ENCODE data around the gene APBB1IP. TPM values are rescaled to one million over a fixed set of nuclear protein-coding genes. Genes with fewer than 3 reads are reported as not detected.
A peak's percentile ranks its signal among the peaks of the same experiment; 100 is the strongest.

Gene APBB1IP
- total and polyA plus RNA-seq, 8 donors: 1.2 to 4.7 (median 3.2) TPM; not detected in 1

- no peak overlapping the region for H3K27ac ChIP-seq
- intact Hi-C loops (cut with DNase I; ENCODE audit: low total_unique reads): no loop called here
Observed at GRCh38 chr10:26544932-26545331, 106.8 kb downstream of the APBB1IP start.

GRCh38 chr10:26550774-26551526 lies 112.8 kb downstream of the APBB1IP start:
- TF ChIP-seq POLR2A (IDR thresholded peaks at IDR 0.05): no peak
- TF ChIP-seq CTCF (IDR thresholded peaks at IDR 0.05): no peak
- TF ChIP-seq EP300 (IDR thresholded peaks at IDR 0.05): no peak
- TF ChIP-seq POLR2AphosphoS5 (IDR thresholded peaks at IDR 0.05): no peak
- Histone ChIP-seq H3K27ac (no peak overlapping the region), H3K27me3 (no peaks in the 10 kb centered on the region), H3K4me1 (peaks cover 0 to 9% (median 2%) of the 10 kb centered on the region in 4 donors), H3K4me3 (no peak overlapping the region), H3K36me3 (peaks cover 0 to 6% (median 2%) of the 10 kb centered on the region in 4 donors), H3K9me3 (peaks cover 0 to 11% (median 6%) of the 10 kb centered on the region in 4 donors)
- intact Hi-C loops (cut with DNase I; ENCODE audit: low total_unique reads): no loop called here
- no peak for DNase-seq
- WGBS, 5 donors: 81 to 87% (median 84%) methylated on average over 15 of the region's 15 CpGs

More at GRCh38 chr10:26544932-26545331, 106.8 kb downstream of the APBB1IP start:
- peaks cover 0 to 4% (median 0%) of the 10 kb centered on the region in 4 donors for H3K9me3 ChIP-seq
- DNase-seq: no peak
- no peak overlapping the region for H3K4me3 ChIP-seq
- TF ChIP-seq EP300 (IDR thresholded peaks at IDR 0.05) (no peak), CTCF (IDR thresholded peaks at IDR 0.05) (no peak), POLR2A (IDR thresholded peaks at IDR 0.05) (no peak), POLR2AphosphoS5 (IDR thresholded peaks at IDR 0.05) (no peak)
- H3K4me1 ChIP-seq: no peaks in the 10 kb centered on the region
- peaks cover 0 to 7% (median 0%) of the 10 kb centered on the region in 4 donors for H3K36me3 ChIP-seq
- no peaks in the 10 kb centered on the region for H3K27me3 ChIP-seq

DNA sequence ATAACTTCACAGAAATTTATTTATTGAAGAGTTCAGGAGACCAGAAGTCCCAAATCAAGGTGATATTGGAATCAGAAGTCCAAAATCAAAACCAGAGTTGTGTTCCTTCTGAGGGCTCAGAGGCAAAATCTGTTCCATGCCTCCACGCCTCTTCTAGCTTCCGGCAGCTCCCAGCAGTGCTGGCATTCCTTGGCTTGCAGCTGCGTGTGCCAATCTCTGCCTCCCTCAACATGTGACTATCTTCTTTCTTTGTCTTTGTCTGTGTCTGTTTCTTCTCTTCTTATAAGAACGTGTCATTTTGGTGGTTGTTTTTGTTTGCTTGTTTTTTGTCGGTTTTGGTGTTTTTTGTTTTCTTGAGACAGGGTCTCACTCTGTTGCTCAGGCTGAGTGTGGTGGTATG lies 116.1 kb downstream of the APBB1IP start:
- H3K36me3 ChIP-seq: peaks cover 0 to 5% (median 2%) of the 10 kb centered on the region in 4 donors
- intact Hi-C loops (cut with DNase I; ENCODE audit: low total_unique reads): no loop called here
- no peak for DNase-seq
- peaks cover 0 to 9% (median 6%) of the 10 kb centered on the region in 4 donors for H3K9me3 ChIP-seq
- no peak overlapping the region for H3K4me3 ChIP-seq
- H3K27ac ChIP-seq: no peak overlapping the region
- no peaks in the 10 kb centered on the region for H3K27me3 ChIP-seq
- H3K4me1 ChIP-seq: peaks cover 4 to 22% (median 6%) of the 10 kb centered on the region in 4 donors
- WGBS, 5 donors: 79 to 96% (median 89%) methylated on average over 5 of the region's 5 CpGs
- TF ChIP-seq POLR2A (IDR thresholded peaks at IDR 0.05): no peak
- no peak for TF ChIP-seq EP300 (IDR thresholded peaks at IDR 0.05)
- no peak for TF ChIP-seq CTCF (IDR thresholded peaks at IDR 0.05)
- no peak for TF ChIP-seq POLR2AphosphoS5 (IDR thresholded peaks at IDR 0.05)

GRCh38 chr10:26555719-26556368 lies 117.7 kb downstream of the APBB1IP start:
- TF ChIP-seq CTCF (IDR thresholded peaks at IDR 0.05) (no peak), EP300 (IDR thresholded peaks at IDR 0.05) (no peak), POLR2AphosphoS5 (IDR thresholded peaks at IDR 0.05) (peak in 2 of 3 donors; percentile 42 to 71), POLR2A (IDR thresholded peaks at IDR 0.05) (no peak)
- H3K4me3 ChIP-seq: no peak overlapping the region
- H3K9me3 ChIP-seq: peaks cover 0 to 6% (median 3%) of the 10 kb centered on the region in 4 donors
- DNase-seq: peak; percentile 61 to 69
- H3K27ac ChIP-seq: peak overlapping the region in 3 of 5 donors; percentile 41 to 74 (median 72)
- intact Hi-C loops (cut with DNase I; ENCODE audit: low total_unique reads): loop anchor here (5.0 kb wide), 1 partner anchor 219 kb away; no protein-coding TSS in a partner anchor
- WGBS, 5 donors: 20 to 43% (median 38%) methylated on average over 8 of the region's 8 CpGs
- H3K4me1 ChIP-seq: peaks cover 4 to 22% (median 6%) of the 10 kb centered on the region in 4 donors
- H3K27me3 ChIP-seq: no peaks in the 10 kb centered on the region
- H3K36me3 ChIP-seq: peaks cover 0 to 11% (median 3%) of the 10 kb centered on the region in 4 donors

Data from stomach (tissue), 9 donors.